Measurements from ENCODE around the gene PHC3. TPM values are rescaled to one million over a fixed set of nuclear protein-coding genes. Genes with fewer than 3 reads are reported as not detected.

Gene PHC3
- total and polyA plus RNA-seq, 10 donors = 4.9 to 130 (median 92.8) TPM

DNA sequence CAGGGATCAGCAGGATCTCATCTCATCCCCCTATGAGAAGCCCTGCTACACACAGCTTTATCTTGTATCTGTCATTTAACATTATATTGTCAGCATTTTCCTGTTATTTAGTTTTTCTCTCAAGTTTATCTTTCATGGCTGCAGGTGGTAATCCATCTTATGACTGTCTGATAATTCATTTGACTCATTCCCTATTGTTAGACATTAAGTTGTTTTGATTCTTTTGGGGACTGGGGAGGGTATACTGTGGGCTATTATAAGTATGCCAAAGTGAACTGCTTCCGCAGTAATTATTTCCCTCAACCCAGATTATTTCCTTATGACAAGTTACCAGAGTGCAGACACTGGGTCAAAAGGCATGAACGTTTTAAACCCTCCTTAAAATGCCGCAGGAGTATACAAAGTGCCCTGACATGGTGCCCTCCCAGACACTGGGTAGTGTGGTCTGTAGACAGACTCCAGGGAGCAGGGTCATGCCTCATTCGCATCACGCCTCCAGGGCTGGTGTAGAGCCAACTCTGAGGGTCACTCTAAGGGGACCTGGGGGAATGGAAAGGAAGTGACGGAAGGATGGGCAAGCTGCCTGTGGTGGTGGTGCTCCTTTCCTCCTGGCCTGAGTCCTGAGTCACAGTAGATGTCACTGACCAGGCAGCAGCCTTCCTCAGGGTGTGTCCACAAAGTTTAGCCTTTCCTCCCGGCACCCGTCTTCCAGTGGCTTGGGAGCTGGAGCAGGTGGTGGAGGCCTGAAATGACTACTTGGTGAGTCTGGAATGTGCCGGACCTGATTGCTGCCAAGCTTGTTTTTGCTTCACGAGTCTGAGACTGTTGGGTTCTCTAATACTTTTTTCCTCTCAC lies 132.2 kb downstream of the PHC3 start:
- no peaks in the 10 kb centered on the region for H3K27me3 ChIP-seq (replicated peaks in 1 of 7)
- H3K4me3 ChIP-seq = no peak overlapping the region
- peaks cover 0 to 44% (median 21%) of the 10 kb centered on the region in 6 donors for H3K4me1 ChIP-seq
- peak; percentile 72 for DNase-seq
- peak overlapping the region in 3 of 8 donors; percentile 24 to 71 (median 35) for H3K27ac ChIP-seq
- intact Hi-C loops (cut with DNase I; ENCODE audit: low total_unique reads) = no loop called here
- H3K9me3 ChIP-seq = no peaks in the 10 kb centered on the region
- WGBS, 5 donors = 64 to 76% (median 71%) methylated on average over 10 of the region's 10 CpGs
- no peaks in the 10 kb centered on the region for H3K36me3 ChIP-seq
- TF ChIP-seq POLR2AphosphoS5 (IDR thresholded peaks at IDR 0.05) = peak in 2 of 3 donors; percentile 30 to 41
- TF ChIP-seq, protein P1, sequence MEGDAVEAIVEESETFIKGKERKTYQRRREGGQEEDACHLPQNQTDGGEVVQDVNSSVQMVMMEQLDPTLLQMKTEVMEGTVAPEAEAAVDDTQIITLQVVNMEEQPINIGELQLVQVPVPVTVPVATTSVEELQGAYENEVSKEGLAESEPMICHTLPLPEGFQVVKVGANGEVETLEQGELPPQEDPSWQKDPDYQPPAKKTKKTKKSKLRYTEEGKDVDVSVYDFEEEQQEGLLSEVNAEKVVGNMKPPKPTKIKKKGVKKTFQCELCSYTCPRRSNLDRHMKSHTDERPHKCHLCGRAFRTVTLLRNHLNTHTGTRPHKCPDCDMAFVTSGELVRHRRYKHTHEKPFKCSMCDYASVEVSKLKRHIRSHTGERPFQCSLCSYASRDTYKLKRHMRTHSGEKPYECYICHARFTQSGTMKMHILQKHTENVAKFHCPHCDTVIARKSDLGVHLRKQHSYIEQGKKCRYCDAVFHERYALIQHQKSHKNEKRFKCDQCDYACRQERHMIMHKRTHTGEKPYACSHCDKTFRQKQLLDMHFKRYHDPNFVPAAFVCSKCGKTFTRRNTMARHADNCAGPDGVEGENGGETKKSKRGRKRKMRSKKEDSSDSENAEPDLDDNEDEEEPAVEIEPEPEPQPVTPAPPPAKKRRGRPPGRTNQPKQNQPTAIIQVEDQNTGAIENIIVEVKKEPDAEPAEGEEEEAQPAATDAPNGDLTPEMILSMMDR (IDR thresholded peaks at IDR 0.05 in 8 of 11, conservative IDR thresholded peaks at IDR 0.05 in 3 of 11) = no peak

DNA sequence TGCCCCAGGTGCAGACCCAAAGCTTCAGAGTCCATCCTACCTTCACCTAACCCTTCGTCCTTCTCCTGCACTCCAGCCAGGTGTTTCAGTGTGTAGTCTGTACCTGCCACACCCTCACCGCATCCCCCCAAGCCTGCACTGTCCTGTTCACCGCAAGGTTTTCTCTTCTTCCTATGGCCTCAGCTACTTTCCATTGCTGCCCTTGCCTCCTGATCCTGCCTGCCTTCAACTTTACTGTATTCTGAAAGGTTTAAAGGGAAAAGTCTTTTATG lies 134.5 kb downstream of the PHC3 start:
- intact Hi-C loops (cut with DNase I; ENCODE audit: low total_unique reads) = no loop called here
- peak overlapping the region in 3 of 8 donors; percentile 71 to 88 (median 85) for H3K27ac ChIP-seq
- TF ChIP-seq POLR2AphosphoS5 (IDR thresholded peaks at IDR 0.05) (no peak), POLR2A (IDR thresholded peaks at IDR 0.05) (no peak)
- TF ChIP-seq, protein P1 (IDR thresholded peaks at IDR 0.05 in 8 of 11, conservative IDR thresholded peaks at IDR 0.05 in 3 of 11) = no peak
- 91 to 96% (median 93%) methylated on average over 3 of the region's 3 CpGs for WGBS, 5 donors
- no peaks in the 10 kb centered on the region for H3K36me3 ChIP-seq
- no peak for DNase-seq
- no peak overlapping the region for H3K4me3 ChIP-seq
- peaks cover 0 to 59% (median 27%) of the 10 kb centered on the region in 6 donors for H3K4me1 ChIP-seq
- H3K27me3 ChIP-seq (replicated peaks in 1 of 7) = no peaks in the 10 kb centered on the region
- no peaks in the 10 kb centered on the region for H3K9me3 ChIP-seq

DNA sequence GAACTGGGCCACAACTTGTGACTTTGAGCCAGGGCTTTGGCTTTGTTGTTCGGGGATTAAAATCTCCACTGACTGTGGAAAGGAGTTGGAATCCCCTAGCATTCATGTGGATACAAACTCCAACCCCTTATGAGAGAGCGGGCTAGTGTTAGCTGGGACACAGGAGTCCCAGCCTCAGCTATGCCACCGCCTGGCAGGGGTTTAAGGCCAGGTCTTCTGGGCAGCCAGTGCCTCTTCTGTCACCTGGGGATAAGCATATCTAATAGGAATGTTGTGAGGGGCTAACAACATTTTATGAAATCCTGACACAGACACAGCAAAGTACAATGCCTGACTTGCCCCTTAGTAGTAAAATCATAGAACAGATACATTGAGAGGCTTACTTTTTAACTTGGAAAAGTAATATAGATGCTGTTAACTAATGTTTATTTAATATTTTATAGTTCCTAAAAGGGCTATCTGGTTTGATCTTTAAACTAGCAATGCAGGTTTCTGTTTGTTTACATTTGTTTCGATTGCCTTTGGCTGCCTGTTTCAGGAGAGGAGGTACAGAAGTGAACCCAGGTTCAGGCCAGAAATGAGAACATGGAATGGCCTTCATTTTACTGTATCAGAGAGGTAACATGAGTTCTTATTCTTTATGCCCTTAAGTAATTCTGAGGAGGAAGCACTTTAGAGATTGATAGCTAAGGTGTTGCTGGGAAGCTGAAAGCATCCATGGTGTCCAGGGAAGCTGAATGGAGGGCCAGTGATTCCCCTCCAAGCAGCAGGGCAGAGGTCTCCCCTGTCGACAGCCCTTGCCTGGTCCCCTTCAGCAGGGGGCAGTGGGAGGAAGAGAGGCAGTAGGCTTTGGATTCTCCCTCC lies 135.0 kb downstream of the PHC3 start:
- intact Hi-C loops (cut with DNase I; ENCODE audit: low total_unique reads) = no loop called here
- Histone ChIP-seq H3K4me3 (no peak overlapping the region), H3K9me3 (no peaks in the 10 kb centered on the region), H3K27me3 (replicated peaks in 1 of 7) (no peaks in the 10 kb centered on the region), H3K27ac (peak overlapping the region in 7 of 8 donors; percentile 71 to 88 (median 78)), H3K4me1 (peaks cover 0 to 59% (median 27%) of the 10 kb centered on the region in 6 donors), H3K36me3 (no peaks in the 10 kb centered on the region)
- WGBS, 5 donors = 83 to 94% (median 86%) methylated on average over 5 of the region's 5 CpGs
- DNase-seq = no peak
- TF ChIP-seq, protein P1 (IDR thresholded peaks at IDR 0.05 in 8 of 11, conservative IDR thresholded peaks at IDR 0.05 in 3 of 11) = no peak
- TF ChIP-seq POLR2A (IDR thresholded peaks at IDR 0.05) = no peak
- no peak for TF ChIP-seq POLR2AphosphoS5 (IDR thresholded peaks at IDR 0.05)

DNA sequence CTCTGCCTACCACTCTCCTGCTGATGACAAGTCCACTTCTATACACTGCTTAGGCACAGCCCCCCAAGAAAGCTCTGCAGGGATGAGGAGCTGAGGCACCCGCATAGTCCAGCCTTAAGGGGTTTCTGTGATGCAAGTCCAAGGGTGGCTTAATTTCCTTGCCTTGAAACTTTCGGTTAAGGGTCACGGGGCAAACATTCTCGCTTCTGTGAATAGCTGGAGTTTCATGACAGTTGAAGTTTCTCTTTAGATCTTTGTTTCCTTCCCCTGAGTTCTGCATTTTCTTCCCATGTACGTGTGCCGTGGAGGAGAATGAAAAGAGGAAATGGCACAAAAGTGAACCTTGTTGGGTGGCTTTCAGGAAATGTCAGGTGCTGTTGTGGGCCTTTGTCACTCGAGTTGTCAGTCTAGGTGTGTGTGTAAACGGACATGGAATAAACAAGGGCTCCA lies 136.7 kb downstream of the PHC3 start:
- 26 to 54% (median 34%) methylated on average over 8 of the region's 8 CpGs for WGBS, 5 donors
- Histone ChIP-seq H3K36me3 (no peaks in the 10 kb centered on the region), H3K27me3 (replicated peaks in 1 of 7) (no peaks in the 10 kb centered on the region), H3K4me1 (peaks cover 0 to 64% (median 29%) of the 10 kb centered on the region in 6 donors), H3K4me3 (peak overlapping the region in 2 of 8 donors; percentile 3 to 47), H3K27ac (peak overlapping the region in 7 of 8 donors; percentile 71 to 88 (median 78)), H3K9me3 (no peaks in the 10 kb centered on the region)
- TF ChIP-seq POLR2AphosphoS5 (IDR thresholded peaks at IDR 0.05) = peak in 1 of 3 donors; percentile 80
- TF ChIP-seq, protein P1 (IDR thresholded peaks at IDR 0.05 in 8 of 11, conservative IDR thresholded peaks at IDR 0.05 in 3 of 11) = no peak
- DNase-seq = peak; percentile 72
- intact Hi-C loops (cut with DNase I; ENCODE audit: low total_unique reads) = no loop called here

All from spleen (tissue), 11 donors.